H1 (cell line): ENCODE results near the gene SAPCD1. TPM values are rescaled to one million over a fixed set of nuclear protein-coding genes. Genes with fewer than 3 reads are reported as not detected.
A peak's percentile ranks its signal among the peaks of the same experiment; 100 is the strongest.

ENCODE experiments used
- CTCF ChIA-PET: fragments of 300-600 bp; sonication (Branson Sonifier 250); formaldehyde crosslinking; loops from one replicate; lab custom pipeline; 2021; ENCODE audit not compliant: partially characterized antibody; lab: Charles Lee
- POLR2A ChIA-PET: fragments of 300-600 bp; sonication (Branson Sonifier 250); formaldehyde crosslinking; loops from one replicate; lab custom pipeline; 2021; ENCODE audit warnings: inconsistent platforms; ENCODE audit not compliant: partially characterized antibody; lab: Charles Lee
- DNase-seq, 2 experiments: peaks; one replicate each; pipeline versions ENCODE4 v3.0.0 to v3.0.0-alpha.2; 2010 to 2022; ENCODE audit warnings: low spot score in 2 of 2, low read depth in 1 of 2, mixed read lengths in 1 of 2
- FAIRE-seq: peaks from 2 replicates; lab custom pipeline; 2011; peaks lifted over from hg19 to GRCh38; lab: Jason Lieb, UNC
- H2AFZ ChIP-seq: 2 replicates; pipeline ENCODE4 v1.8.1; 2012; ENCODE audit warnings: low read length, inconsistent platforms
- H2AK5ac ChIP-seq: 2 replicates; pipeline ENCODE4 v1.6.1; 2013; ENCODE audit warnings: low read depth, low read length
- H2BK120ac ChIP-seq: replicated peaks from 2 replicates; pipeline ENCODE3; 2013; ENCODE audit warnings: low read depth, low read length, inconsistent platforms
- H2BK12ac ChIP-seq: 2 replicates; pipeline ENCODE4 v1.6.1; 2013; ENCODE audit warnings: low read depth, low read length
- H2BK15ac ChIP-seq: 2 replicates; pipeline ENCODE4 v1.6.1; 2013; ENCODE audit warnings: low read length
- H2BK20ac ChIP-seq: 2 replicates; pipeline ENCODE4 v1.6.1; 2013; ENCODE audit warnings: low read length
- H2BK5ac ChIP-seq: 2 replicates; pipeline ENCODE4 v1.6.1; 2013; ENCODE audit warnings: low read depth, low read length
- H3K14ac ChIP-seq: 2 replicates; pipeline ENCODE4 v1.6.1; 2013; ENCODE audit warnings: inconsistent platforms; ENCODE audit not compliant: insufficient read length
- H3K18ac ChIP-seq: 2 replicates; pipeline ENCODE4 v1.6.1; 2013; ENCODE audit warnings: low read length; ENCODE audit errors: extremely low read depth
- H3K23ac ChIP-seq: 2 replicates; pipeline ENCODE4 v1.6.1; 2013; ENCODE audit warnings: inconsistent platforms; ENCODE audit not compliant: insufficient read length
- H3K23me2 ChIP-seq: 2 replicates; pipeline ENCODE4 v1.6.1; 2013; ENCODE audit warnings: low read depth, low read length
- H3K27ac ChIP-seq: 2 replicates; pipeline ENCODE4 v1.6.1; 2011; ENCODE audit warnings: low read depth, low read length, inconsistent platforms
- H3K27me3 ChIP-seq, 4 experiments: replicated peaks in 1 of 4; 1 replicate in 1 of 4; 2 replicates in 3 of 4; pipeline versions ENCODE4 v1.6.1 to v1.8.1; 2011 to 2013; ENCODE audit warnings: low read length in 3 of 4, mild to moderate bottlenecking in 3 of 4, inconsistent platforms in 2 of 4, mixed read lengths in 2 of 4, moderate library complexity in 1 of 4; ENCODE audit not compliant: control insufficient read depth in 3 of 4, insufficient read depth in 3 of 4; ENCODE audit errors: extremely low read depth in 1 of 4
- H3K36me3 ChIP-seq, 4 experiments: 2 replicates each; pipeline versions ENCODE4 v1.6.1 to v1.8.1; 2011 to 2013; ENCODE audit warnings: mild to moderate bottlenecking in 4 of 4, low read length in 3 of 4, moderate library complexity in 2 of 4, control low read depth in 1 of 4, inconsistent platforms in 1 of 4; ENCODE audit not compliant: insufficient read depth in 4 of 4, control insufficient read depth in 2 of 4
- H3K4ac ChIP-seq: replicated peaks from 2 replicates; pipeline ENCODE3; 2013; ENCODE audit warnings: low read length, low read depth, mixed read lengths, inconsistent platforms; ENCODE audit not compliant: insufficient read length
- H3K4me1 ChIP-seq, 4 experiments: replicated peaks in 1 of 4; 1 replicate in 1 of 4; 2 replicates in 3 of 4; pipeline versions ENCODE4 v1.6.1 to v1.8.1; 2011 to 2013; ENCODE audit warnings: low read length in 3 of 4, inconsistent platforms in 2 of 4, mixed read lengths in 1 of 4; ENCODE audit not compliant: insufficient read depth in 4 of 4, control insufficient read depth in 3 of 4
- H3K4me2 ChIP-seq, 2 experiments: 2 replicates each; pipeline versions ENCODE4 v1.6.1 to v1.8.1; 2011 to 2013; ENCODE audit warnings: low read depth in 2 of 2, low read length in 2 of 2, control low read depth in 1 of 2, inconsistent platforms in 1 of 2, mild to moderate bottlenecking in 1 of 2; ENCODE audit not compliant: insufficient read depth in 1 of 2
- H3K4me3 ChIP-seq, 4 experiments: fragments of 200-600, 300-600 bp in 1 of 4; sonication (generic), shearing (Covaris generic), sonication (Bioruptor Twin) in 1 of 4; 2 replicates each; pipeline versions ENCODE4 v1.5.1 to v1.8.1; 2011 to 2016; ENCODE audit warnings: low read length in 4 of 4, low read depth in 3 of 4, control low read depth in 2 of 4, inconsistent platforms in 2 of 4, mild to moderate bottlenecking in 2 of 4, mixed read lengths in 1 of 4, moderate library complexity in 1 of 4; ENCODE audit not compliant: insufficient read depth in 2 of 4; ENCODE audit errors: extremely low read depth in 1 of 4
- H3K56ac ChIP-seq: replicated peaks from 2 replicates; pipeline ENCODE3; 2013; ENCODE audit warnings: low read depth, mild to moderate bottlenecking, mixed read lengths, low read length, inconsistent platforms; ENCODE audit not compliant: insufficient read length
- H3K79me1 ChIP-seq: 2 replicates; pipeline ENCODE4 v1.6.1; 2013; ENCODE audit warnings: low read depth, low read length, control low read depth
- H3K79me2 ChIP-seq, 2 experiments: 2 replicates each; pipeline versions ENCODE4 v1.6.1 to v1.8.1; 2012 to 2013; ENCODE audit warnings: low read length in 2 of 2, mild to moderate bottlenecking in 2 of 2, inconsistent platforms in 1 of 2; ENCODE audit not compliant: insufficient read depth in 2 of 2, control insufficient read depth in 1 of 2
- H3K9ac ChIP-seq, 4 experiments: replicated peaks in 1 of 4; 1 replicate in 1 of 4; 2 replicates in 3 of 4; pipeline versions ENCODE4 v1.6.1 to v1.8.1; 2011 to 2013; ENCODE audit warnings: low read depth in 3 of 4, low read length in 3 of 4, control low read depth in 2 of 4, mild to moderate bottlenecking in 2 of 4, moderate library complexity in 2 of 4, inconsistent platforms in 1 of 4; ENCODE audit errors: extremely low read depth in 1 of 4
- H3K9me3 ChIP-seq, 2 experiments: 2 replicates each; pipeline versions ENCODE4 v1.6.1 to v1.8.1; 2012 to 2013; ENCODE audit warnings: mild to moderate bottlenecking in 2 of 2, moderate library complexity in 2 of 2, control low read depth in 1 of 2, inconsistent platforms in 1 of 2, low read depth in 1 of 2, low read length in 1 of 2, mixed read lengths in 1 of 2; ENCODE audit not compliant: insufficient read depth in 2 of 2
- H4K20me1 ChIP-seq, 2 experiments: replicated peaks in 1 of 2; 2 replicates each; pipeline versions ENCODE3 to v1.8.1; 2011 to 2013; ENCODE audit warnings: inconsistent platforms in 2 of 2, low read length in 2 of 2, mild to moderate bottlenecking in 1 of 2; ENCODE audit not compliant: insufficient read depth in 2 of 2, control insufficient read depth in 1 of 2
- H4K5ac ChIP-seq: 2 replicates; pipeline ENCODE4 v1.6.1; 2013; ENCODE audit warnings: low read length, low read depth, mixed read lengths, inconsistent platforms; ENCODE audit not compliant: insufficient read length
- H4K8ac ChIP-seq: 2 replicates; pipeline ENCODE4 v1.8.0; 2013; ENCODE audit warnings: mild to moderate bottlenecking, moderate library complexity, low read length, inconsistent platforms; ENCODE audit not compliant: insufficient read depth; ENCODE audit errors: extremely low read depth
- H4K91ac ChIP-seq: replicated peaks from 2 replicates; pipeline ENCODE3; 2013; ENCODE audit warnings: low read length, mixed read lengths, inconsistent platforms; ENCODE audit not compliant: insufficient read length
- ASH2L ChIP-seq: fragments of 200-600, 300-600 bp; sonication (generic); IDR thresholded peaks from one replicate; pipeline ENCODE4 v1.7.1; 2017; ENCODE audit warnings: low read length
- ATF3 ChIP-seq: IDR thresholded peaks from 2 replicates; pipeline ENCODE4 v1.6.1; 2011; ENCODE audit warnings: low read depth, mild to moderate bottlenecking, low read length; ENCODE audit not compliant: insufficient read depth
- EP300 ChIP-seq, 2 experiments: IDR thresholded peaks; 1 replicate in 1 of 2; 2 replicates in 1 of 2; pipeline ENCODE4 v1.6.1; 2011 to 2012; ENCODE audit warnings: low read depth in 2 of 2, low read length in 2 of 2, mild to moderate bottlenecking in 2 of 2, borderline replicate concordance in 1 of 2, inconsistent platforms in 1 of 2, moderate library complexity in 1 of 2
- GABPA ChIP-seq: IDR thresholded peaks from 2 replicates; pipeline ENCODE4 v1.6.1; 2011; ENCODE audit warnings: mild to moderate bottlenecking, low read length, moderate library complexity, borderline replicate concordance; ENCODE audit not compliant: insufficient read depth
- GTF2F1 ChIP-seq: IDR thresholded peaks from 2 replicates; pipeline ENCODE4 v1.6.1; 2012; ENCODE audit warnings: low read depth, low read length, improper control_type of control experiment, borderline replicate concordance
- KDM4A ChIP-seq: IDR thresholded peaks from one replicate; pipeline ENCODE4 v1.7.1; 2012; ENCODE audit warnings: low read depth, mild to moderate bottlenecking, moderate library complexity, low read length, inconsistent platforms; ENCODE audit not compliant: severe bottlenecking
- RXRA ChIP-seq: IDR thresholded peaks from 2 replicates; pipeline ENCODE4 v1.6.1; 2011; ENCODE audit warnings: low read depth, mild to moderate bottlenecking, low read length, moderate library complexity; ENCODE audit not compliant: insufficient read depth
- SP2 ChIP-seq: IDR thresholded peaks from 2 replicates; pipeline ENCODE4 v1.6.1; 2012; ENCODE audit warnings: mild to moderate bottlenecking, low read length, inconsistent platforms
- TBP ChIP-seq: IDR thresholded peaks from 2 replicates; pipeline ENCODE4 v1.6.1; 2011; ENCODE audit warnings: low read depth, low read length, improper control_type of control experiment
- ZNF274 ChIP-seq: IDR thresholded peaks from 2 replicates; pipeline ENCODE4 v1.7.0; 2012; ENCODE audit warnings: low read length, borderline replicate concordance; ENCODE audit errors: extremely low read depth
- WGBS, 2 experiments: shearing (Covaris generic) in 1 of 2; methylation state at CpG; one replicate each; pipeline versions ENCODE4 v1.1.6 to v1.1.7; 2013 to 2015; ENCODE audit warnings: low lambda C conversion rate in 2 of 2, mixed read lengths in 2 of 2, inconsistent platforms in 1 of 2, low coverage in 1 of 2, missing lambda C conversion rate in 1 of 2; ENCODE audit not compliant: insufficient replicate concordance in 2 of 2, insufficient coverage in 1 of 2, insufficient read length in 1 of 2; ENCODE audit errors: extremely low coverage in 1 of 2, missing lambda C conversion rate in 1 of 2; 5-methylcytosine and 5-hydroxymethylcytosine counted together
- polyA plus RNA-seq, 7 experiments: library from polyadenylated mRNA; depleted of rRNA in 3 of 7; stranded (reverse) in 5 of 7; unstranded in 2 of 7; fragments of >200 nt in 5 of 7; fragments of 200-250 nt in 2 of 7; gene quantifications; 1 replicate in 5 of 7; 2 replicates in 1 of 7; 4 replicates in 1 of 7; pipeline versions ENCODE4 v1.2.1 to v1.2.3, GENCODE V29; 2011 to 2013; ENCODE audit warnings: missing spikeins in 2 of 7, mixed read lengths in 2 of 7
- total RNA-seq: library from RNA; stranded (reverse); fragmentation: NEBNext Ultra II Directional; extraction: Animal tissue kit (Norgen Biotek cat#: 25700); gene quantifications from 2 replicates; pipeline ENCODE4 v1.2.1, GENCODE V29; 2021

The SAPCD1 gene
- total and polyA plus RNA-seq, 2 of the 8 experiments (the other 6 are each of a cell fraction or from before 2014, with no cell fraction given): 3.1 to 5.9 TPM

GRCh38 chr6:31737315-31737990 is 25.0 kb upstream of the SAPCD1 start:
- peak overlapping the region in 1 of 4 experiments; percentile 82; a peak in 3 of 8 replicates for H3K4me3 ChIP-seq
- FAIRE-seq (no peak), DNase-seq (peak in 1 of 2 experiments; percentile 49)
- CTCF ChIA-PET: interaction anchor here (0.6 to 5.9 kb wide), 27 partner anchors 9 to 381 kb away, joined by 3 to 52 read pairs (median 4); partner anchors contain the start of genes APOM, DDAH2, HSPA1B and LY6G6D
- no peak overlapping the region for H2BK15ac ChIP-seq
- WGBS, 2 experiments: 63 to 100% methylated on average over 2 to 6 of the region's 7 CpGs
- H3K79me2 ChIP-seq: peaks cover 0 to 26% of the 10 kb centered on the region in 2 experiments; a peak in 2 of 4 replicates
- no peak overlapping the region for H4K5ac ChIP-seq
- H2BK12ac ChIP-seq: 0 out of 2 replicates have a peak overlapping the region, but pooled peaks have one; percentile 98
- peaks cover 7 to 23% (median 11%) of the 10 kb centered on the region in 4 experiments for H3K36me3 ChIP-seq
- no peak overlapping the region for H2BK5ac ChIP-seq
- H2AK5ac ChIP-seq: no peak overlapping the region
- 0 out of 2 replicates have a peak overlapping the region, but pooled peaks have one; percentile 31 for H3K27ac ChIP-seq
- H4K20me1 ChIP-seq: peaks cover 4% of the 10 kb centered on the region in 2 experiments
- no peaks in the 10 kb centered on the region; a peak in 1 of 4 replicates for H3K9me3 ChIP-seq
- H3K9ac ChIP-seq: no peak overlapping the region
- no peak overlapping the region for H2BK20ac ChIP-seq
- peak overlapping the region; percentile 67 for H4K91ac ChIP-seq
- H2AFZ ChIP-seq: 0 out of 2 replicates have a peak overlapping the region, but pooled peaks have one; percentile 86
- H2BK120ac ChIP-seq: peak overlapping the region; percentile 10
- H3K18ac ChIP-seq: no peak overlapping the region; the same call in 1 of the 2 replicates
- H3K14ac ChIP-seq: no peak overlapping the region
- POLR2A ChIA-PET: interaction anchor here (0.8 to 8.7 kb wide), 17 partner anchors 7 to 196 kb away, joined by 3 to 73 read pairs (median 9); partner anchors contain the start of genes ABHD16A, BAG6, DDAH2 and DDX39B
- H3K4me1 ChIP-seq: peaks cover 23 to 29% (median 25%) of the 10 kb centered on the region in 4 experiments
- no peak overlapping the region for H3K23ac ChIP-seq
- H3K23me2 ChIP-seq: peaks cover 20% of the 10 kb centered on the region
- peaks cover 8% of the 10 kb centered on the region; the same call in 1 of the 2 replicates for H3K79me1 ChIP-seq
- no peaks in the 10 kb centered on the region for H3K27me3 ChIP-seq
- H3K56ac ChIP-seq: peak overlapping the region; percentile 5
- H4K8ac ChIP-seq: no peak overlapping the region
- H3K4me2 ChIP-seq: peak overlapping the region; percentile 52 to 99; a peak in 3 of 4 replicates
- no peak overlapping the region for H3K4ac ChIP-seq
- TF ChIP-seq GTF2F1: no peak
- no peak for TF ChIP-seq KDM4A
- TF ChIP-seq SP2: no peak
- TF ChIP-seq TBP: no peak
- no peak for TF ChIP-seq GABPA
- no peak for TF ChIP-seq RXRA
- no peak for TF ChIP-seq ZNF274
- TF ChIP-seq ATF3: no peak
- TF ChIP-seq EP300 (IDR thresholded peaks at IDR 0.05; ENCODE audit: borderline replicate concordance in 1 of 2, low read depth in 2 of 2, low read length in 2 of 2): no peak
- TF ChIP-seq ASH2L: no peak
